IMR-90 (cell line): ENCODE data around the gene PHF21A. TPM values are rescaled to one million over a fixed set of nuclear protein-coding genes. Genes with fewer than 3 reads are reported as not detected.

Source experiments
- ATAC-seq: fragments of 200-7000 bp; cut with Tn5 transposase; 2 replicates; pipeline ENCODE4 v1.9.1; 2020; ENCODE audit warnings: low read depth, mild to moderate bottlenecking, moderate library complexity
- BruUV-seq: library from RNA; stranded (reverse); fragments of 400-500 nt; replicated peaks from 2 replicates; lab custom pipeline; 2021; lab: Mats Ljungman, UMichigan
- CTCF ChIA-PET: fragments of 300-600 bp; formaldehyde crosslinking; extraction: SDS; loops from one replicate; lab custom pipeline; 2021; ENCODE audit warnings: antibody characterized with exemption; lab: Yijun Ruan, JAX
- POLR2A ChIA-PET: fragments of 300-600 bp; sonication (Branson Sonifier 250); formaldehyde crosslinking; loops from one replicate; lab custom pipeline; 2022; ENCODE audit warnings: antibody characterized with exemption; ENCODE audit not compliant: unreplicated experiment; lab: Charles Lee
- DNase-seq: peaks from one replicate; pipeline ENCODE4 v3.0.0; 2013
- H2AFZ ChIP-seq: replicated peaks from 2 replicates; pipeline ENCODE3; 2013; ENCODE audit warnings: low read length, mild to moderate bottlenecking; ENCODE audit not compliant: poor library complexity
- H2AK5ac ChIP-seq: 2 replicates; pipeline ENCODE4 v1.6.1; 2013; ENCODE audit warnings: low read depth, low read length, inconsistent platforms
- H2AK9ac ChIP-seq: replicated peaks from 2 replicates; pipeline ENCODE3; 2013; ENCODE audit warnings: mild to moderate bottlenecking, low read depth, low read length, moderate library complexity; ENCODE audit not compliant: poor library complexity
- H2BK120ac ChIP-seq: 2 replicates; pipeline ENCODE4 v1.6.1; 2013; ENCODE audit warnings: low read depth, low read length, inconsistent platforms
- H2BK15ac ChIP-seq: 3 replicates; pipeline ENCODE4 v1.6.1; 2013; ENCODE audit warnings: low read depth, low read length, inconsistent platforms
- H2BK20ac ChIP-seq: 2 replicates; pipeline ENCODE4 v1.6.1; 2013; ENCODE audit warnings: low read depth, mild to moderate bottlenecking, inconsistent platforms, low read length, moderate library complexity
- H2BK5ac ChIP-seq: 2 replicates; pipeline ENCODE4 v1.6.1; 2013; ENCODE audit warnings: mild to moderate bottlenecking, low read depth, low read length, inconsistent platforms; ENCODE audit not compliant: poor library complexity, severe bottlenecking
- H3K14ac ChIP-seq: replicated peaks from 2 replicates; pipeline ENCODE4 v1.6.1; 2013; ENCODE audit warnings: low read depth, low read length, inconsistent platforms
- H3K18ac ChIP-seq: 2 replicates; pipeline ENCODE4 v1.6.1; 2013; ENCODE audit warnings: low read depth, low read length, control low read depth
- H3K23ac ChIP-seq: 2 replicates; pipeline ENCODE4 v1.6.1; 2013; ENCODE audit warnings: low read depth, low read length, inconsistent platforms
- H3K27ac ChIP-seq: 2 replicates; pipeline ENCODE4 v1.5.1; 2013; ENCODE audit warnings: mild to moderate bottlenecking, control low read depth, low read length; ENCODE audit not compliant: insufficient read depth
- H3K27me3 ChIP-seq: 2 replicates; pipeline ENCODE4 v1.6.1; 2013; ENCODE audit warnings: low read length; ENCODE audit not compliant: control insufficient read depth, insufficient read depth
- H3K36me3 ChIP-seq: 2 replicates; pipeline ENCODE4 v1.6.1; 2013; ENCODE audit warnings: low read length, mixed read lengths; ENCODE audit not compliant: control insufficient read depth, insufficient read depth
- H3K4ac ChIP-seq: 2 replicates; pipeline ENCODE4 v1.6.1; 2013; ENCODE audit warnings: low read depth, low read length, inconsistent platforms
- H3K4me1 ChIP-seq: 2 replicates; pipeline ENCODE4 v1.6.1; 2013; ENCODE audit warnings: low read length, mixed read lengths; ENCODE audit not compliant: control insufficient read depth, insufficient read depth
- H3K4me2 ChIP-seq: 2 replicates; pipeline ENCODE4 v1.6.1; 2013; ENCODE audit warnings: low read depth, mild to moderate bottlenecking, control low read depth, low read length, moderate library complexity
- H3K4me3 ChIP-seq: 2 replicates; pipeline ENCODE4 v1.5.1; 2013; ENCODE audit warnings: low read depth, mild to moderate bottlenecking, control low read depth, low read length, moderate library complexity; ENCODE audit not compliant: insufficient read depth
- H3K56ac ChIP-seq: 2 replicates; pipeline ENCODE4 v1.6.1; 2013; ENCODE audit warnings: low read length, inconsistent platforms; ENCODE audit not compliant: insufficient read depth; ENCODE audit errors: extremely low read depth
- H3K79me1 ChIP-seq, 2 experiments: 2 replicates each; pipeline ENCODE4 v1.6.1; 2013; ENCODE audit warnings: low read length in 2 of 2, inconsistent platforms in 1 of 2, low read depth in 1 of 2
- H3K9ac ChIP-seq: 2 replicates; pipeline ENCODE4 v1.6.1; 2013; ENCODE audit warnings: low read depth, low read length, control low read depth
- H3K9me1 ChIP-seq: 2 replicates; pipeline ENCODE4 v1.6.1; 2013; ENCODE audit warnings: low read length, inconsistent platforms; ENCODE audit not compliant: insufficient read depth
- H3K9me3 ChIP-seq: 2 replicates; pipeline ENCODE4 v1.6.1; 2013; ENCODE audit warnings: low read length; ENCODE audit not compliant: control insufficient read depth, insufficient read depth
- H4K20me1 ChIP-seq: 2 replicates; pipeline ENCODE4 v1.6.1; 2013; ENCODE audit warnings: low read length, inconsistent platforms; ENCODE audit not compliant: insufficient read depth
- H4K5ac ChIP-seq: 2 replicates; pipeline ENCODE4 v1.6.1; 2013; ENCODE audit warnings: mild to moderate bottlenecking, low read depth, low read length, control low read depth
- H4K8ac ChIP-seq, 2 experiments: 2 replicates each; pipeline ENCODE4 v1.6.1; 2013; ENCODE audit warnings: low read depth in 2 of 2, low read length in 2 of 2, control low read depth in 1 of 2, inconsistent platforms in 1 of 2
- H4K91ac ChIP-seq: 2 replicates; pipeline ENCODE4 v1.6.1; 2013; ENCODE audit warnings: low read depth, low read length, inconsistent platforms; ENCODE audit not compliant: insufficient read depth
- BHLHE40 ChIP-seq: fragments of 150-350 bp; IDR thresholded peaks from 2 replicates; pipeline ENCODE4 v1.6.1; 2016; ENCODE audit warnings: mild to moderate bottlenecking, low read depth, low read length
- CHD1 ChIP-seq: IDR thresholded peaks from 2 replicates; pipeline ENCODE4 v1.6.1; 2012; ENCODE audit warnings: low read depth, low read length, improper control_type of control experiment
- CTCF ChIP-seq: conservative IDR thresholded peaks from 2 replicates; pipeline ENCODE4 v1.5.1; 2012; ENCODE audit warnings: mild to moderate bottlenecking, low read depth, low read length, improper control_type of control experiment
- ELK1 ChIP-seq: fragments of 150-350 bp; IDR thresholded peaks from 2 replicates; pipeline ENCODE4 v1.6.1; 2016; ENCODE audit warnings: low read depth, mild to moderate bottlenecking, low read length, moderate library complexity, borderline replicate concordance
- MAFK ChIP-seq: IDR thresholded peaks from 2 replicates; pipeline ENCODE4 v1.6.1; 2012; ENCODE audit warnings: low read depth, low read length, improper control_type of control experiment
- MXI1 ChIP-seq: IDR thresholded peaks from 2 replicates; pipeline ENCODE4 v1.6.1; 2012; ENCODE audit warnings: low read depth, mild to moderate bottlenecking, low read length, moderate library complexity, borderline replicate concordance
- NFE2L2 ChIP-seq: fragments of 150-350 bp; IDR thresholded peaks from 2 replicates; pipeline ENCODE4 v1.6.1; 2016; ENCODE audit warnings: low read depth, mild to moderate bottlenecking, low read length
- POLR2A ChIP-seq: IDR thresholded peaks from 2 replicates; pipeline ENCODE4 v1.6.1; 2012; ENCODE audit warnings: mild to moderate bottlenecking, low read depth, low read length
- RAD21 ChIP-seq: IDR thresholded peaks from 2 replicates; pipeline ENCODE4 v1.6.1; 2012; ENCODE audit warnings: low read length, improper control_type of control experiment
- RFX5 ChIP-seq: IDR thresholded peaks from 2 replicates; pipeline ENCODE4 v1.8.0; 2012; ENCODE audit warnings: low read depth, mild to moderate bottlenecking, low read length, moderate library complexity
- WGBS, 2 experiments: methylation state at CpG; one replicate each; pipeline versions ENCODE4 v1.1.5 to v1.1.7; 2013; ENCODE audit warnings: missing lambda C conversion rate in 2 of 2; ENCODE audit not compliant: insufficient read length in 1 of 2; ENCODE audit errors: extremely low coverage in 2 of 2; 5-methylcytosine and 5-hydroxymethylcytosine counted together
- dilution Hi-C: fragments of 300-500 bp; cut with HindIII; formaldehyde crosslinking; loops from one replicate; pipeline ENCODE4 v1.14.3; 2018; ENCODE audit warnings: low sequenced_read_pairs; ENCODE audit not compliant: unreplicated experiment
- in situ Hi-C: fragments of 300-500 bp; cut with MboI; formaldehyde crosslinking; loops from 3 replicates; pipeline ENCODE4 v1.14.3; 2019; ENCODE audit warnings: low sequenced_read_pairs, inconsistent platforms, mixed read lengths
- intact Hi-C: fragments of 100-400 bp; cut with micrococcal nuclease; formaldehyde crosslinking; loops from 2 replicates; pipeline ENCODE4 v1.10.0; 2022
- polyA plus RNA-seq, 3 experiments: library from polyadenylated mRNA; depleted of rRNA; stranded (reverse); fragments of >200 nt; gene quantifications; 2 replicates each; pipeline ENCODE4 v1.2.3, GENCODE V29; 2012; ENCODE audit warnings: low replicate concordance in 1 of 3
- total RNA-seq: library from RNA; depleted of rRNA; stranded (reverse); fragments of >200 nt; gene quantifications from 2 replicates; pipeline ENCODE4 v1.2.3, GENCODE V29; 2012

Gene PHF21A
- total and polyA plus RNA-seq, 2 of the 4 experiments (the other 2 are of a cell fraction): 9.0 to 20.6 TPM

GRCh38 chr11:45984192-45984591, 137.1 kb downstream of the PHF21A start:
- no peak overlapping the region for H3K9ac ChIP-seq
- no peak overlapping the region for H4K8ac ChIP-seq
- DNase-seq (no peak), ATAC-seq (no peak)
- no peaks in the 10 kb centered on the region for H3K27me3 ChIP-seq
- POLR2A ChIA-PET: no interaction called here
- H2AK5ac ChIP-seq: no peak overlapping the region
- dilution Hi-C loops (no loop called here), in situ Hi-C loops (no loop called here), intact Hi-C loops (no loop called here)
- H3K14ac ChIP-seq: no peak overlapping the region
- no peak overlapping the region for H2BK15ac ChIP-seq
- H2BK20ac ChIP-seq: no peak overlapping the region
- peaks cover 12% of the 10 kb centered on the region; the same call in 1 of the 2 replicates for H4K20me1 ChIP-seq
- peaks cover 18 to 37% of the 10 kb centered on the region in 2 experiments for H3K79me1 ChIP-seq
- WGBS, 2 experiments: 84% methylated on average over 4 of the region's 9 CpGs; no CpG with 5 or more reads in 1 of the 2 experiments
- no peak overlapping the region for H3K4me3 ChIP-seq
- BruUV-seq: no TSS peak
- H3K27ac ChIP-seq: no peak overlapping the region
- no peak overlapping the region for H3K23ac ChIP-seq
- H3K9me1 ChIP-seq: 0 out of 2 replicates have a peak, but pooled peaks cover 5% of the 10 kb centered on the region
- H2BK120ac ChIP-seq: no peak overlapping the region
- H3K9me3 ChIP-seq: no peaks in the 10 kb centered on the region
- no peak overlapping the region for H3K56ac ChIP-seq
- no peak overlapping the region for H2AK9ac ChIP-seq
- H3K4me2 ChIP-seq: no peak overlapping the region
- H4K91ac ChIP-seq: no peak overlapping the region
- no peak overlapping the region for H3K18ac ChIP-seq
- no peak overlapping the region for H2AFZ ChIP-seq
- no peak overlapping the region for H4K5ac ChIP-seq
- H3K36me3 ChIP-seq: peaks cover 4% of the 10 kb centered on the region
- H3K4ac ChIP-seq: no peak overlapping the region
- no peak for TF ChIP-seq MAFK
- TF ChIP-seq ELK1: no peak
- TF ChIP-seq CTCF: no peak
- no peak for TF ChIP-seq BHLHE40
- no peak for TF ChIP-seq CHD1
- no peak for TF ChIP-seq RFX5
- TF ChIP-seq MXI1: no peak
- TF ChIP-seq POLR2A: no peak
- no peak for TF ChIP-seq NFE2L2
- TF ChIP-seq RAD21: no peak
- H3K4me1 ChIP-seq: peaks cover 7% of the 10 kb centered on the region
- CTCF ChIA-PET: interaction anchor here (1.6 kb wide), 1 partner anchor 23 kb away, joined by 7 read pairs; no protein-coding TSS in a partner anchor
- H2BK5ac ChIP-seq: no peak overlapping the region
